Ishikawa (cell line): Measurements from ENCODE around the gene AUTS2.

Experiments used
- NFIC ChIP-seq: IDR thresholded peaks from 2 replicates; pipeline ENCODE4 v1.6.1; 2012
- YY1 ChIP-seq: IDR thresholded peaks from 2 replicates; pipeline ENCODE4 v1.6.1; 2012; ENCODE audit warnings: low read depth
- TF ChIP-seq, protein P1 (sequence below): IDR thresholded peaks from 2 replicates; pipeline ENCODE4 v1.6.1; 2012

- no peak for TF ChIP-seq YY1
- TF ChIP-seq, protein P1, sequence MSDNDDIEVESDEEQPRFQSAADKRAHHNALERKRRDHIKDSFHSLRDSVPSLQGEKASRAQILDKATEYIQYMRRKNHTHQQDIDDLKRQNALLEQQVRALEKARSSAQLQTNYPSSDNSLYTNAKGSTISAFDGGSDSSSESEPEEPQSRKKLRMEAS, result no peak
- TF ChIP-seq NFIC, result no peak
Observed at GRCh38 chr7:70056363-70056762, 458.1 kb downstream of the AUTS2 start.
